Liver (tissue), 9 donors: ENCODE results near the gene PRCC. TPM values are rescaled to one million over a fixed set of nuclear protein-coding genes. Genes with fewer than 3 reads are reported as not detected.

Experiments used
- DNase-seq: peaks from one replicate; pipeline ENCODE4 v3.0.0-alpha.2; 2017; ENCODE audit warnings: low spot score
- H3K27ac ChIP-seq, 2 donors: one replicate each; pipeline ENCODE4 v1.7.0; 2013; ENCODE audit warnings: inconsistent platforms in 2 of 2, low read length in 2 of 2, control low read depth in 1 of 2, low read depth in 1 of 2, mild to moderate bottlenecking in 1 of 2
- H3K27me3 ChIP-seq, 4 donors: one replicate each; pipeline versions ENCODE4 v1.6.1 to v1.7.0; 2013; ENCODE audit warnings: low read length in 3 of 4, inconsistent platforms in 1 of 4, mild to moderate bottlenecking in 1 of 4, moderate library complexity in 1 of 4; ENCODE audit not compliant: control insufficient read depth in 4 of 4, insufficient read depth in 4 of 4
- H3K36me3 ChIP-seq, 4 donors: one replicate each; pipeline versions ENCODE4 v1.6.1 to v1.7.0; 2013; ENCODE audit warnings: low read length in 3 of 4, mild to moderate bottlenecking in 3 of 4, low read depth in 1 of 4, moderate library complexity in 1 of 4; ENCODE audit not compliant: control insufficient read depth in 4 of 4, insufficient read depth in 3 of 4
- H3K4me1 ChIP-seq, 4 donors: one replicate each; pipeline versions ENCODE4 v1.6.1 to v1.7.0; 2013; ENCODE audit warnings: low read length in 3 of 4, mild to moderate bottlenecking in 3 of 4, moderate library complexity in 1 of 4; ENCODE audit not compliant: control insufficient read depth in 4 of 4, insufficient read depth in 4 of 4
- H3K4me3 ChIP-seq, 3 donors: one replicate each; pipeline versions ENCODE4 v1.6.1 to v1.7.0; 2013; ENCODE audit warnings: low read length in 3 of 3, control low read depth in 1 of 3, low read depth in 1 of 3, mild to moderate bottlenecking in 1 of 3
- H3K9ac ChIP-seq, 2 donors: one replicate each; pipeline ENCODE4 v1.7.0; 2013; ENCODE audit warnings: low read length in 2 of 2, mild to moderate bottlenecking in 2 of 2, moderate library complexity in 2 of 2, control low read depth in 1 of 2, low read depth in 1 of 2
- H3K9me3 ChIP-seq, 4 donors: one replicate each; pipeline versions ENCODE4 v1.6.1 to v1.7.0; 2013; ENCODE audit warnings: low read length in 3 of 4; ENCODE audit not compliant: control insufficient read depth in 4 of 4
- EGR1 ChIP-seq, 2 donors: IDR thresholded peaks; 2 replicates each; pipeline ENCODE4 v1.6.1; 2016 to 2018; ENCODE audit warnings: antibody characterized with exemption in 2 of 2, low read depth in 2 of 2
- HNF4G ChIP-seq: IDR thresholded peaks from 2 replicates; pipeline ENCODE4 v1.6.1; 2016; ENCODE audit warnings: antibody characterized with exemption
- NR2F2 ChIP-seq: IDR thresholded peaks from 2 replicates; pipeline ENCODE4 v1.6.1; 2016; ENCODE audit warnings: antibody characterized with exemption
- RAD21 ChIP-seq, 2 donors: IDR thresholded peaks; 2 replicates each; pipeline ENCODE4 v1.6.1; 2016; ENCODE audit warnings: antibody characterized with exemption in 2 of 2, mild to moderate bottlenecking in 2 of 2
- RXRA ChIP-seq, 2 donors: IDR thresholded peaks; 2 replicates each; pipeline ENCODE4 v1.6.1; 2017 to 2018; ENCODE audit warnings: antibody characterized with exemption in 2 of 2, mild to moderate bottlenecking in 1 of 2
- TAF1 ChIP-seq: conservative IDR thresholded peaks from 2 replicates; pipeline ENCODE4 v1.6.1; 2016; ENCODE audit warnings: antibody characterized with exemption, mild to moderate bottlenecking
- YY1 ChIP-seq: IDR thresholded peaks from 2 replicates; pipeline ENCODE4 v1.6.1; 2016; ENCODE audit warnings: antibody characterized with exemption, mild to moderate bottlenecking
- WGBS: extraction: QIAGEN DNeasy Blood & Tissue Kit; methylation state at CpG from one replicate; pipeline ENCODE4 v1.1.7; 2013; 5-methylcytosine and 5-hydroxymethylcytosine counted together
- polyA plus RNA-seq, 2 donors: library from polyadenylated mRNA; stranded (reverse) in 1 of 2; unstranded in 1 of 2; fragments of 200-250 nt in 1 of 2; fragments of >200 nt in 1 of 2; fragmentation: Nextera tagmentation in 1 of 2; extraction: Ambion mirVana in 1 of 2; gene quantifications; one replicate each; pipeline versions ENCODE4 v1.2.1 to v1.2.3, GENCODE V29; 2013 to 2015
- total RNA-seq, 2 donors: library from RNA; depleted of rRNA; stranded (reverse); fragments of >200 nt; gene quantifications; one replicate each; pipeline ENCODE4 v1.2.3, GENCODE V29; 2014
- TF ChIP-seq, protein P1 (sequence below): IDR thresholded peaks from 2 replicates; pipeline ENCODE4 v1.6.1; 2016; ENCODE audit warnings: antibody characterized with exemption, mild to moderate bottlenecking
- TF ChIP-seq, protein P2 (sequence below): IDR thresholded peaks from 2 replicates; pipeline ENCODE4 v1.6.1; 2016; ENCODE audit warnings: antibody characterized with exemption
- donor health status: healthy.
- donor health status: healthy.
- donor health status: healthy.
- donor health status: healthy.
- donor health status: healthy.

Gene PRCC
- total and polyA plus RNA-seq, 4 donors, result 8.8 to 19.3 (median 14.3) TPM

DNA sequence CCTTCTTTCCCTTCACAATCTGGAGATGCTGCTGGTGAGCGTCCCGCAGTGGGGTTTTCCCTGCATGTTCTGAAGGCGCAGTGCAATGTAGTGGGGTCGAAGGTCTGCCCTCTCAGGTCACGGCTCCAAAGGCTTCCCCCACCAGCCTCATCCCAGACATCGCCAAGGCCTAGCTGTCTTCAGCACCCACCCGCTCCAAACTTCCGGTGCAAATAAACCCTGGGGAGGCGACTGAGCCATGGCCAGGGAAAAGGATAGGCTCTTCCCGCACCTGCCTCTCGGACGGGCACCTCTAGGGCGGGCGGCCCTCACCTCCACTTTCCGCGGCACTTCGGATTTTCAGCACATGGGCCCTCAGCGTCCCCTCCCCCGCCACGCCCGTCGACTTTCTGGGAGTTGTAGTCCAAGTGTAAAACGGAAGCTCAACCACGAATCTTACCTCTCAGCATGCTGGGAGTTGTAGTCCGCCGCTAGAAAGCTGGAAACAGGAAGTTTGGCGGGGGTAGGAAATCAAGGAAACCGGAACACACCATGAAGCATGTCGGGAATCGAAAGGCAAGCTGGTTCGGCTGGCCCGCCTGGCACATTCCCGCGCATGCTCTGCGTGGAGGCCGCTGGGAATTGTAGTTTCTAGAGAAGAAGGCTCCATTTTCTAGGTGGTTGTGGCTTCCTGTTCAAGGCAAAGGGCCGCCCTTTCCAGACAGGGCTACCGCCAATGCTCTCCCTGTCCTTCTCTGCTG is 26.4 kb upstream of the PRCC start, which contains the start of gene MRPL24 (continued):
- TF ChIP-seq, protein P1, sequence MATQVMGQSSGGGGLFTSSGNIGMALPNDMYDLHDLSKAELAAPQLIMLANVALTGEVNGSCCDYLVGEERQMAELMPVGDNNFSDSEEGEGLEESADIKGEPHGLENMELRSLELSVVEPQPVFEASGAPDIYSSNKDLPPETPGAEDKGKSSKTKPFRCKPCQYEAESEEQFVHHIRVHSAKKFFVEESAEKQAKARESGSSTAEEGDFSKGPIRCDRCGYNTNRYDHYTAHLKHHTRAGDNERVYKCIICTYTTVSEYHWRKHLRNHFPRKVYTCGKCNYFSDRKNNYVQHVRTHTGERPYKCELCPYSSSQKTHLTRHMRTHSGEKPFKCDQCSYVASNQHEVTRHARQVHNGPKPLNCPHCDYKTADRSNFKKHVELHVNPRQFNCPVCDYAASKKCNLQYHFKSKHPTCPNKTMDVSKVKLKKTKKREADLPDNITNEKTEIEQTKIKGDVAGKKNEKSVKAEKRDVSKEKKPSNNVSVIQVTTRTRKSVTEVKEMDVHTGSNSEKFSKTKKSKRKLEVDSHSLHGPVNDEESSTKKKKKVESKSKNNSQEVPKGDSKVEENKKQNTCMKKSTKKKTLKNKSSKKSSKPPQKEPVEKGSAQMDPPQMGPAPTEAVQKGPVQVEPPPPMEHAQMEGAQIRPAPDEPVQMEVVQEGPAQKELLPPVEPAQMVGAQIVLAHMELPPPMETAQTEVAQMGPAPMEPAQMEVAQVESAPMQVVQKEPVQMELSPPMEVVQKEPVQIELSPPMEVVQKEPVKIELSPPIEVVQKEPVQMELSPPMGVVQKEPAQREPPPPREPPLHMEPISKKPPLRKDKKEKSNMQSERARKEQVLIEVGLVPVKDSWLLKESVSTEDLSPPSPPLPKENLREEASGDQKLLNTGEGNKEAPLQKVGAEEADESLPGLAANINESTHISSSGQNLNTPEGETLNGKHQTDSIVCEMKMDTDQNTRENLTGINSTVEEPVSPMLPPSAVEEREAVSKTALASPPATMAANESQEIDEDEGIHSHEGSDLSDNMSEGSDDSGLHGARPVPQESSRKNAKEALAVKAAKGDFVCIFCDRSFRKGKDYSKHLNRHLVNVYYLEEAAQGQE, result peak; percentile 88

DNA sequence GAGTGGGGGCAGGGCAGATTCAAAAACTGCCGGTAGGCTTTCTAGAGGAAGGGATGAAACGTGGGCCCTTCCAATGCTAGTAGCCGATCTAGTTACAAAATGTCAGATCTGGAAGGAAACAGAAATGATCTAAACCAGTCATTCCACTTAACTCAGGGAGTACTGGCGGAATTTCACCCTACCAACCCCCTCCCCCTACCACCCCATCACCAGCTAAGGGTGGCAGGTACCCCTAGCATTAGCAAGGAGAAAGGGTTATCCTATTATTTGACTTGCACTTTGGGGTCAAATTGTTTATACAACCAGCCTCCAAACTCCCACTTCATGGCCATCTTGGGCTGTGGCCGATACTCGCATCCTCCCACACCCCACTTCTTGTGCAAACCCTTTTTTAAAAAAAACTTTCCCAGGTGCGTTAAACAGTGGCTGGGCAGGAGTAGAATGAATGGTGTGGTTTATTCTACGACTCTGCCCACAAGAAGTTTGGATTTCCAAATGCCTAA is 25.8 kb upstream of the PRCC start:
- WGBS, result 53% methylated on average over 8 of the region's 8 CpGs
- Histone ChIP-seq H3K9ac (no peak overlapping the region), H3K9me3 (no peaks in the 10 kb centered on the region), H3K4me3 (peak overlapping the region; percentile 20 to 37 (median 30)), H3K27ac (peak overlapping the region; percentile 78 to 83), H3K4me1 (peaks cover 3 to 34% (median 26%) of the 10 kb centered on the region in 4 donors), H3K36me3 (peaks cover 9 to 36% (median 26%) of the 10 kb centered on the region in 4 donors), H3K27me3 (no peaks in the 10 kb centered on the region)
- TF ChIP-seq RXRA (IDR thresholded peaks at IDR 0.05) (no peak), NR2F2 (no peak), YY1 (peak; percentile 27)
- DNase-seq, result no peak

DNA sequence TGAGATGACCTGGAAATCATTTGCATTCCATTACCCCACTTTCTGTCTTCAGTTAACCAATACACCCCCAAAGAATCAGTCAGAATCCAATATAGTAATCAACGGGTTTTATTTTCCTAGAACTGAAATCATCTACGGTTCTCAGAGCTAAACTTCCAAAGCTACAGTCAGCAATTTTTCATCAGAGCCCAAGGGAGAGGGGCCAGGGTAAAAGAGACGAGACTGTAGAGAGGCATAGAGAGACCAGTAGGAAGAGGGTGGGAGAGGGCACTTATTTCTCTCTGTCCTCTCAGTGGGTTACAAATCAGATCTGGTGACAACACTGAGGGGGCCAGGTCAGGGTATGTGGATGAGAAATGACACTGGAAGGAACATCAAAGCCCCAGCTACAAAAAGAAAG is 25.3 kb upstream of the PRCC start:
- no peak overlapping the region for H3K4me3 ChIP-seq
- H3K4me1 ChIP-seq, result peaks cover 3 to 34% (median 26%) of the 10 kb centered on the region in 4 donors
- H3K9me3 ChIP-seq, result no peaks in the 10 kb centered on the region
- peaks cover 5 to 32% (median 22%) of the 10 kb centered on the region in 4 donors for H3K36me3 ChIP-seq
- TF ChIP-seq, protein P1, result no peak
- TF ChIP-seq EGR1 (IDR thresholded peaks at IDR 0.05; ENCODE audit: low read depth in 2 of 2) (no peak), YY1 (no peak), RXRA (IDR thresholded peaks at IDR 0.05) (no peak), TAF1 (no peak), RAD21 (IDR thresholded peaks at IDR 0.05) (no peak), HNF4G (no peak)
- TF ChIP-seq, protein P2, sequence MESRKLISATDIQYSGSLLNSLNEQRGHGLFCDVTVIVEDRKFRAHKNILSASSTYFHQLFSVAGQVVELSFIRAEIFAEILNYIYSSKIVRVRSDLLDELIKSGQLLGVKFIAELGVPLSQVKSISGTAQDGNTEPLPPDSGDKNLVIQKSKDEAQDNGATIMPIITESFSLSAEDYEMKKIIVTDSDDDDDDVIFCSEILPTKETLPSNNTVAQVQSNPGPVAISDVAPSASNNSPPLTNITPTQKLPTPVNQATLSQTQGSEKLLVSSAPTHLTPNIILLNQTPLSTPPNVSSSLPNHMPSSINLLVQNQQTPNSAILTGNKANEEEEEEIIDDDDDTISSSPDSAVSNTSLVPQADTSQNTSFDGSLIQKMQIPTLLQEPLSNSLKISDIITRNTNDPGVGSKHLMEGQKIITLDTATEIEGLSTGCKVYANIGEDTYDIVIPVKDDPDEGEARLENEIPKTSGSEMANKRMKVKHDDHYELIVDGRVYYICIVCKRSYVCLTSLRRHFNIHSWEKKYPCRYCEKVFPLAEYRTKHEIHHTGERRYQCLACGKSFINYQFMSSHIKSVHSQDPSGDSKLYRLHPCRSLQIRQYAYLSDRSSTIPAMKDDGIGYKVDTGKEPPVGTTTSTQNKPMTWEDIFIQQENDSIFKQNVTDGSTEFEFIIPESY, result no peak
- H3K27me3 ChIP-seq, result no peaks in the 10 kb centered on the region
- WGBS, result 84% methylated on average over 3 of the region's 3 CpGs
- peak overlapping the region; percentile 78 to 83 for H3K27ac ChIP-seq
- DNase-seq, result no peak
- no peak overlapping the region for H3K9ac ChIP-seq
